Measurements from ENCODE around the gene GARNL3.

Gene GARNL3

DNA sequence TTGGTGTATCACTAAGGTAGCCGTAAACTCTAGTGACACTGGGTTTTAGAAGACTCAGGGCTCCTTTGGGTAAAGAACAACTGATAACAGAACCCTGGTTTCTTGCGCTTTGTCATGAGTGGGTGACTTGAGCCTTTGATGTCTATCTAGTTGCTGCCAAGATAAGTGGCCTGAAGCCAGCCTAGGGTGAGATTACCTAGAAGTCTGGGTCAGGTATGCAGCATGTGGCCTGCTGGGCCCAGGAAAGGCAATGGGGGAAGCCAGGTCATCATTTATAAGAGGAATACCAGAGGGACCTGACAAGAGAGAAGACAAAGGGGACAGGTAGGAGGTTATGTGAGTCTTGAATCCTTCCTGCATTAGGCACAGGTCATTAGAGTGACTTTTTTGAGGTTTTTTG is 23.2 kb upstream of the GARNL3 start:
- DNase-seq: no peak

DNA sequence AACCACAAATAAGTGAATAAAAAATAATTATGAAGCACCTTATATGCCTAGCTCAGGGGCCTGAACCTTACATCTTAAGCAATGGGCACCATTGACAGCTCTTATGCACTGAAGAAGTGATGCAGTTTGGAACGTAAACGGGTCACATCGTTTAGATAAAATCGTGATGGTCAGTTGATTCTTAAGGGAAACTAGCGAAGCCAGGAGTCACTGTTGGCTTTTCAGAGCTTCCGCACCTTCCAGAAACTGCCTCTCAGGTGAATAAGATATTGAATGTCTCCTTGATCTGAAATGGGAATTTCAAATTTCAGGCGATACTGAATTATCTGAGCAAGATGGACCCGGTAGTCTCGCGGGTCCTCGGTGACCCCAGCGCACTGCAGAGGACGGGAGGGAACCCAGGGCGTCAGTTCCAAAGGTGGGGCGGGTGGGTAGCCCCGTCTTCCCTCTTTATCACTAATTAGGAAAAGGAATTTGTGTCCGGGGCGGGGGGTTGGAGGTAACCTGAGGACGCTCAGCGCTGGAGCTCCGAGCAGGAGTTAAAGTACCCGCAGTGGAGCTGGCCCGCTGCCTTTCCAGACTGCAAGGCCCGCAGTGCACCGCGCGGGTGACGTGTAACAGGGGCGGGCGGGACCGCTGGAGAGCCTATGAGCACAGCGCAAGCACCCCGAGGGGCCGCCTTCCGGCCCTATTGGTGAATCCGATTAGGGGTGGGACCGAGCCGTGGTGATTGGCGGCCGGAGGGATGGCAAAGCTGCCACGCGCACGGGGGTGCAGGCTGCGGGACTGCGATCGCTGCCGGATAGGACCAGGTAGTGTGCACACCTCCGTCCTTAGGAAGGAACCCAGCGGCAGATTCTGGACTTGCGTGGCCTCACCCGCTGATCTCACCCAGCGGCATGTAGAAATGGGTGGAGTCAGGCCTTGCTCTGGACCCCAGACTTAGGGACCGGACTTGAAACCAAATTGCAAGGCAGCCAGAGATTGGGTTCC is 19.7 kb upstream of the GARNL3 start:
- DNase-seq: peak; percentile 57

DNA sequence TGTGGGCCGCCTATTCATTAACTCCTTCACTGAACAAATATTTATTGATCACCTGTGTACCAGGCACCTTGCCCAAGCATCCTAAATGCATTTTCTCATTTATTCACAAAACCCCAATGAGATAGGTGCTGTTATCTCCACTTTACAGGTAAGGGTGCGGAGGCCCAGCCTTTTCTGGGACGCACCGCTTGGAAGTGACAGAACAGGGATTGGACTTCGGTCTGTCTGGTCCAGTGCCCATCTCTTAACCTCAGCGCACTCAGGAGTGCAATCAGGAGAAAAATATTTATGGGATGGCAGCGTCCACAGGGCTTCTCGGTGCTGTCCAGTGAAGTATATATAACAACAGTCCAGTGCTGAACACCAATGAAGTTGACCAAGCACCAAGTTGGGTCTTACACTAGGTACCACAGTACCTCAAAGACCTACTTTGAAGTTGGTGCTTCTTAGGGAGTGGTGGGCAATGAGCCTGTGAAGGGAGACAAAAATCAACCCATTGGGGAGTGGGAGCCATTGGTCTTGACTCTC is 18.9 kb upstream of the GARNL3 start:
- no peak for DNase-seq

DNA sequence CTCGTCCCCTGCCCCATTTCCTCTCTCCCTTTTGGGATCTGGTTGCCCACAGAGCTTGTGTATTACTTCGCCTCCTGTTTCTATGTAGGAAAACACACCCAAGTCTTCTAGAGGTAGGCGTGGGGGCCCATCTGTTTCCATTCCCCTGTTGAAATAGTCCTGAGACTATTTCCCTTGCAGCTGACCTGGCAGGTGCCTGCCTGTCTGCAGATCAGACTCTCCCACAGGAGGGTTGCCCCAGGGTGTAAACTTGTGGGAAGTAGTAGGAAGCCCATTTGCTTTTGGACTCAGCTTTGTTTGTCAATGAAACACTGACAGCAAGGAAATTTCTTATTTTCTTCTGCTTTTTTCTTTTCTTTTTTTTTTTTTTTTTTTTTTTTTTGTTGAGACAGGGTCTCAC is 16.3 kb upstream of the GARNL3 start:
- DNase-seq: no peak

DNA sequence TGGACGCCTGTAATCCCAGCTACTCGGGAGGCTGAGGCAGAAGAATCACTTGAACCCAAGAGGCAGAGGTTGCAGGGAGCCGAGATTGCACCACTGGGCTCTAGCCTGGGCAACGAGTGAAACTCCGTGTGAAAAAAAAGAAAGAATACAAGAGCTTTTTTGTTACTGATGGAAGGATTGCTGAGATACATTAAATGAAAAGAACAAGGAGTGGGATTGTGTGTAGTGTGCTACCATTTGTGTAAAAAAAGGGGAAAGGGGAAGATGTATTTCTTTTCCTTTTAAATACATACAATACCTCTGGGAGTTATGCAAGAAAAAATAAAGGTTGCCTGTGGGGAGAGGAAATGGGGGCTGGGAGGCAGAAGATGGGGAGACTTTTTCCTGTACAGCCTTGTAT is 14.7 kb upstream of the GARNL3 start:
- DNase-seq: no peak

DNA sequence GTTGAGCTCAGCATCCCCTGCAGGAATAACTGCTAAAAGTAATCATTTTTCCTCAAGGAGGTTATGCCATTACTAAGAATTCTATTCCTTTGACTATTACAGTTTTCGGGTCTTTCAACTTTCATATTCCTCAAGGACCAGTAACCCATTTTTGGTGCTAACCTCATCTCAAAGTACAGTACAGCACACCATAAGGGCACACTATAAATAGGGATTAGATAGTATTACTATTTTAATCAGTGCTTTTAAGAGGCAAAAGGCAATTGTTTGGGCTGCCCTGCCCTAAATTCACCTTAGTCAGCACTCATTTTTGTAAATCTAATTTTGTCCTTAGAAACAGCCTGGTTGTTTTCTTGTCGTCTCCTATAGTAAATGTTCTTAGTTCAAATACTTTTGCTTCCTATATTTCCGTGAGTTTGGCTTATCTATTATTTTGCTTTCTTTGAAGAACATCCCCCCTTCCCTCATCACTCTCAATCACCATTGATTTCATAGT is 13.6 kb upstream of the GARNL3 start:
- DNase-seq: no peak

DNA sequence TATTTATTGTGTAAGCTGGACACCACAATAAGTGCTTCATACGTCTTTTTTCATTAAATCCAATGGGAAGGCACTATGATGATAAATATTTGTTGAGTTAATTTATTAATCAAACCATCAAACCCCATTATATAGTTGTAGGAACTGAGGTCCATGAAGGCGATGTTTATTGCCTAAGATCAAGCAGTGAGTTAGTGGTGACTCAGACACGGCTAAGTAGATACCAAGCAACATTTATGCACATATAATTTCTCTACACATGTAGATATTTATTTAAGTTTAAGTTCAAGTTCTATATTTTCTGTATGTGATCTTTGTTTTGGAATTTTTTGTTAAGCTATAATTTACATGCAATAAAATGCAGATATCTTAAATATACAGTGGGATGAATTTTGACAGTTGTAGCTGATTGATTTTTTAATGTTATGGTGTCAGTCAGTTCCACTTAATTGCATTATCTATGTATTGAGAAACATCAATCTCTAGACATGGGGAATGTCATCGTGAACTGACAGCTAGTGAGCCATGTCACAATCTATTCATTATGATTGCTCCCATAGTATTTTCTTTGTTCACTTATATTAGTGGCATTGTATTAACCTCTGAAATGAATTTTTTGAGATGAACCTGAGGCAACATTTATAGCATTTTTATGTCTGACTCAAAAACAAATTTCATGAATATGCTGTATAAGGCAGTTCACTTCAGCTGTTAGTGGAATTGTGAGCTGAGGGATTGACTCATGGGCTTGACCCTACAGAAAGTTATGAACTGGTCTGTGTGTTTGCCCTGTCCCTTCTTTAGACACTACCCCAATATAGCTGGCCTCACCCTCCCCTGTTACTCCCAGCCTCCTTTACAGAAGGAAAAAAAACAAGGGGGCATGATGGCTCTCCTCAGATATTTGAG is 11.9 kb upstream of the GARNL3 start:
- DNase-seq: no peak

DNA sequence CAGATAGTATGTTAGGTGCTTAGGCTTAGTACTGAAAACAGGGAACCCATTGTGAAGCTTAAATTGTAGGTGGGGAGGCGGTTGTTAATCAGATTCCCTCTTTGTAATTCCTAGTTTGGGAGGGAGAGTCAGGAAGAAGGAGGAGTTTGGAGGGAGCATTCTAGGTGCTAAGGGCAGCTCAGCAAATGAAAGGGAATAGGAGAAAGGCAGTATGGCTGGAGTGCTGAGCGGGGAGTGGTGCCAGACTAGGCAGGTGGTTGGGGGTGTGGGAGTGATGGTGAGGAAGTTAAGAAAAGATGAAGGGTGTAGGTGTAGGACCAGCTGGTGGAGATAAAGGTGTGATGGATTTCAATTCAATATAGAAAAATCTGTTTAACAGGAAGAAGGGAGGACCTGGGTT is 11.1 kb upstream of the GARNL3 start:
- no peak for DNase-seq

DNA sequence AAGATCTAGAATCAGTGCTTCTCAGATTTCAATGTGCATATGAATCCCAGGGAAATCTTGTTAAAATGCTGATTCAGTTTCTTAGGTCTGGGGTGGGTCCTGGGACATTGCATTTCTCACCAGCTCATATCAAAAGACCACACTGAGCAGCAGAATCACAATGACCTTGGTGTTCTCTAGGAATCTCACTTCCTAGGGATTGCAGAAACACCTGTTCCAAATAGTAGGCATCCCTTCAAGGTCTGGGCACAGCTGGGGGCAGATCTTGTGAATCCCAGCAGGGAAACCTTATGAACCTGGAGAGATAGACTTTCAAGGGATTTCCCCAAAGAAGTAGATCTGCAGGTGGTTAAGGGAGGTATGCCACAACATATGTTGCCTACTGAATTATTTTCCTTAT is 8.9 kb upstream of the GARNL3 start:
- no peak for DNase-seq

DNA sequence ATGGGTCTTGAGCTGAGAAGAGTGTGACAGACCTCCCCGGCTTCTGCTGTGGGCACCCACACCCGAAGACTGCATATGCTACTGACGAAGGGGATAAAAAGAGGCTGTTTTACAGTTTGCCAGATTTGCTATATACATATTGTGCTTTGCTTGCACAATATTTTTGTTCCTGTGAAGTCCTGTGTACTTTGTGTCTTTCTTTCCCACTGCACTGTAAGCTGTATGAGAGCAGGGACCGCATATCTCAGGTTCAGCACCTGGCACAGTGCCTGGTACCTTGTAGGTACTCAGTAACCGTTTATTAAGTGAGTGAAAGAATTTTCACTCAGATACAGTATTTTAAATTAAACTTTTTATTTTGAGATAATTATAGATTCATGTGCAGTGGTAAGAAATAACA is 8.2 kb upstream of the GARNL3 start:
- no peak for DNase-seq

DNA sequence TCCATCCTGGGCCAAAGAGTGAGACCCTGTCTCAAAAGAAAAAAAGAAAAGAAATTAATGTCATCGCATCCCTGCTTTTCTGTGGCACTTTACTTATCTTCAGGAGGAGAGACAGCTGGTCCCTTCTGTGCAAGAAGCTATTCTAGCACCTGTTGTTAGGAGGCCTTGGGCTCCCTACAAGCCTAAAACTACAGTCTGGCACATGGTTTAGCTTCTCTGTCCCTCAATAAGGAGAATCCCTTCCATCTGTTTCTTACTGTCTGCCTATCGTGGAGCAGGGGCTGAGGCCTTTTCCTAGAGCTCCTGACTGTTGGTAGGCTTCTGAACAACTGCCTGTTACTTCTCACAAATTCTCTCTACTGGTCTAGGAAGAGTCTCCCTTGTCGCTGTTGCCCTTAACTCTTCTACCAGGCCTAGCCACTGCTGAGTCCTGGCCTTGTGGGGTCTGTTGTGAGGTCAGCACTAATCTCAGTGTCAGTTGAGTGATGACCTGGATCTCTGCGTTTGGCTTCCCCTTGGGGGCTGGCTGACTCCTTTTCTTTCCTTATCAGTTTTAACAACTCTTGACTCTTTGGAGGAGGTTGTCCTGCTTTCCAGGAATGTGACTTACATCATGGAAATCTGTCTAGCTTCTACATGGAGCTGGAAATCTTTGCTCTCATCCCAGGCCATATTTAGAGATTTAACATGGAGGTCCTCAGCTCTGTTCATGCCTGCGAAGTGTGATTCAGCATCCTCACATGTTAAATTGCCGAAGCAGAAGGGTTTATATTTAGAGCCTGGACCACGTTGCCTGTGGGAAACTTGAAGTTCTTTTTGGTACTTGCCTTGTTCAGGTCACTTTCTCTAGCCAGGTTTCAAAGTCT is 5.7 kb upstream of the GARNL3 start:
- DNase-seq: no peak

DNA sequence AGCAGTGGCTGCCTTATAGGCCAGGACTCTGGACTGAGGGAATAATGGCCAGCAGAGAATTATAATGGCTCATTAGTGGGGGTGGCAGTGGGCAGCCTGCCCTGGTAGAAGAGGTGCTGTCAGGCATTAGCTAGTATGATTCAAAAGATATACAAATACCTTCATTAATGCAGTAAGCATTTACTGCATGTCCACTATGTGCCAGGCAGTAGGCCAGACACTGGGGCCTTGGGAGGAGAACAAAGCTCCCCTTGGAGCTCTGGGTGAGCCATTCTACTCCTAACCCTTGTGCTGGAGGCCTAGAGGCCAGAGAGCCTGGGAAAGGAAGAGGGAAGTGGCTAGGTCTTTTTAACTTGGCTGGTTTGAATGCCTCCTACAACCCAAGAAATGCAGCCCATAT is 2.0 kb upstream of the GARNL3 start:
- no peak for DNase-seq

DNA sequence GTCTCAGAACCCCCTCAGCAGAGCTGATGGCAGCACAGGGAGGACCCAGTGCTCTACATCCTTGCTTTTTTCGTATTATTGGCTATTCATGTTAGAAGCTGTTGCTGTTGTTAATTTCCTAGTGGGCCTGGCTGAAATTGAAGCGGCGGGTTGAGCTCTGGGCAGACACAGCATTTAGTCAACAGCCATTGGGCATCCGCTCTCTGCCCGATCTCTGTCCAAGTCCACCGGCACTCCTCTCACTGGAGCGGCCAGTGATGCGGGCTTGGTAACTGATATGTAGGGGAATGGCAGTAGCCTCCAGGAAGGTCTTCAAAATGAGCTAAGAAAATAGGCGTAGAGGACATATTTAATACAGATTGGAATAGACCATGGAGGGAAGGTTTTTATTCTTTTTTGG is 1.3 kb upstream of the GARNL3 start:
- no peak for DNase-seq

DNA sequence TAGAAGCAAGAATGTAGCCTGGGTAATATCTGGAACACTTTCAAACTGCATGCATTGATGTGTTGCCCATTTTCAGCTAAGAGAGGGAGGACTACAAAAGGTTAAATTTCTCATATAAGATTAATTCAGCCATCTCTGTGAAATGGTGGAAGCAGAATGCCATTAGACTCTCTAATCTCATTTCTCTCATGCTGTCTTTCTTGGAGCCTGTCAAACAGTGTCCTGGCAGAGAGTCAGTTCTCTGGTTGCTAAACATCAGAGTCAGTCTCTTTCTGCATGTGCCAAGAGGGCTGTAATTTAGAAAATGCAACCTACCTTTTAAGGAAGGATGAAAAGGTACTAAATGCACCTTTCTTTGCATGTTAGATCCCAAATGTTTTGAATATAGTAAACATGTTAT is 910 bp upstream of the GARNL3 start:
- no peak for DNase-seq

DNA sequence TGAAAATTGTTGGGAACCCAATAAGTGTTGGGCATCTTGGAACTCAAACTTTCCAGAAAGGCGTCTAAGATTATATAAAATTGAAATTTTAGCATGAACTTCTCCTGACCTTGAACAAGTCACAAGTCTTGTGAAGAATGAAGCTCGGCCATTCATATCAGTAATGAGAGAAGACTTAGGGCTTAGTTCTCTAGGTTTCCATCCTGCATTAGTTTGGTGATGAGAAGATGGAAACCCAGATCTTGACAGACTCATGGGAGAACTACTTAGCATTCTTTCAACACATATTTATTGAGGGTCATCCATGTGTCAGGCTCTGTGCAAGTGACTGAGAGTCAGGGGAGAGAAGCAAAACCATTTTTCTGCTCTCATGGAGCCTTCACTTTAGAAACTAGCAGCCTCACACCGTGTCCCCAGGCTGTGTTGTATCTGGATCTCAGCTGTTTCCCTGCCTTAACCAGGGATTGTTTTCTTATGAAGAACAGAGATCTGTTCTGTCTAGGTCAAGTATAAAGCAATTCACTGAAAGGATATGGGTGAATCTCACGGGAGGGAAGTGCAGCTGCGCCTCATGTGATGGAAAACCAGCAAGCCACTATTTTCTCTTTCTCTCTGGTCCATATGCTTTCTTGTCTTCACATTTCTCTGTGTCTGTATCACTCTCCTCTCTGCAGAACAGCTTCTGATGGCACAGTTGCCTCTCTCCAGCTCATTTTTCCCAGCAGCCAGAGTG is 3.4 kb downstream of the GARNL3 start:
- no peak for DNase-seq

DNA sequence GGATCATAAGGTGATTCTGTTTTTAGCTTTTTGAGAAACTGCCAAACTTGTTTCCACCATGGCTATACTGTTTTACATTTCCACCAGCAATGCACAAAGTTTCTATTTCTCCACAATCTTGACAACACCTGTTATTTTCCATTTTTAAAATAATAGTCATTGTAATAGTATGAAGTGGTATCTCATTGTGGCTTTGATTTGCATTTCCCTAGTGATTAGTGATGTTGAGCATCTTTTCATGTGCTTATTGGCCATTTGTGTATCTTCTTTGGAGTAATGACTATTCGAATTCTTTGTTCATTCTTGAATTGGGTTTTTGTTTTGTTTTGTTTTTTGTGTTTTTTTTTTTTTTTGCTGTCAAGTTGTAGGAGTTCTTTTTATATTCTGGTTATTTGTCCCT is 4.9 kb downstream of the GARNL3 start:
- no peak for DNase-seq

DNA sequence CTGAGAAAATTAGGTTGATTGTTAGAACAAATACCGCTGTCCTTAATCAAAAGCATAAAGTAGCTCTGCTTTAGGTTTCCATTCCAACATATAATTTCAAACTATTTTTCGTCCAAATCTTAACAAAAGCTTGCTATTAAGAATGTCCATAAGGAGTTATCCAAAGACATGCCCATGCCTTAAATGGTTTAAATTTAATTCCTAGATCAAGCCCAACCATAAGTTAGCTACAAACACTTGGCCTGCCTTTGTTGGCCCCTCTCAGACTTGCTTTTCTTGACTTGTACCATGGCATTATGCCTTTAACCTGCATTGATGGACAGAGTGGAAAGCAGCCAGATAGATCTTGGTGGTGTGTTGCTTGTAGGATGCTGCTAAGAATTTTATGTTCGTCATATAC is 8.8 kb downstream of the GARNL3 start:
- no peak for DNase-seq

DNA sequence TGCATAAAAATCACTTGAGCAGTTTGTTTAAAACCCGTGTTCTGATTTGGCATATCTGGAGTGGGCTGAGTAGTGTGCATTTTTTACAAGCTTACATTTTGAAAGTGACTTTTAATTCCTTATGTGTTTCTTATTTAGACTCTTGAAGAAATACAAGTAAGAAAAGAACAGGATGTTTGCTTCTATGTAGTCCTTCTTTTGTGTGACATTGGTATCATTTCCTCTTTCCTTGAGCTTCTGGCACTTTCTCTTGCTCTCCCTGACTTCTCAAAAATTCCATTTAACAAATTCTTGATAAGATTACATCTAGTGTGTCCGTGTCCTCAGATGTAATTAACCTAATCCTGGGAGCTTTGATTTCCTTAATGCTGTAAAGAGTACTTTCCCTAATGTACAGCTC is 12.5 kb downstream of the GARNL3 start:
- DNase-seq: no peak

DNA sequence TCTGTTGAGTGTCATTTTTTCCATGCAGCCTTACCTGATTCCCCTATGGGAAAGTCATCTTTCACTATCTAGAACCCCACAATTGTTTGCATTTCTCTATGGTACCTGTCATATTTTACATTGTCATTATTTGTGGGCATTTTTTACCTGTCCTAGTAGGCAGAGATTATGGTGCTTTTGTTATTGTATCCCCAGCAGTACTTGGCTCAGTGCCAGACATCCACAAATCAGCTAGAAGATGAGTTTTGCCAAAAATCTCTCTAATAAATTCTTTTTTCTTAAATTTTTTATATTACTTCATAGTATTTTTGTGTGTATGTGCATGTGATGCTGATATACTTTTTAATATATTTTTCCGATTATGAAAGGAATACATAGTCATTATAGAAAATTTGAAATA is 13.2 kb downstream of the GARNL3 start:
- no peak for DNase-seq

DNA sequence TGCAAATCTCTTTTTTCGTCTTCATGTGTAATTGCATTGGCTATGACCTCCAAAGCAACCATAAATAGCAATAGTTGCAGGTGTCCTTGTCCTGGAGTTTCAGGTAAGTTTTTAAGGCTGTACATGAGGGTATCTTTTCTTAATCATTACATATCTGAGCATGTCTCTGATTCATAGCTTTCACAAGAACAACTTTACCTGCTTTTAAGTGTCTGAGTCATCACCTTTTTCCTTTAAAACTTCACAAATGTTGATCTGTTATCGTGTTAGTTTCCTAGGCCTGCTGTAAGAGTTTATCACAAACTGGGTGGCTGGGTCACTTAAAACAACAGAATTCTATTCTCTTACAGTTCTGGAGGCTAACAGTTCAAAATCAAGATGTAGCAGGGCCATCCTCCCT is 13.8 kb downstream of the GARNL3 start:
- DNase-seq: no peak

DNA sequence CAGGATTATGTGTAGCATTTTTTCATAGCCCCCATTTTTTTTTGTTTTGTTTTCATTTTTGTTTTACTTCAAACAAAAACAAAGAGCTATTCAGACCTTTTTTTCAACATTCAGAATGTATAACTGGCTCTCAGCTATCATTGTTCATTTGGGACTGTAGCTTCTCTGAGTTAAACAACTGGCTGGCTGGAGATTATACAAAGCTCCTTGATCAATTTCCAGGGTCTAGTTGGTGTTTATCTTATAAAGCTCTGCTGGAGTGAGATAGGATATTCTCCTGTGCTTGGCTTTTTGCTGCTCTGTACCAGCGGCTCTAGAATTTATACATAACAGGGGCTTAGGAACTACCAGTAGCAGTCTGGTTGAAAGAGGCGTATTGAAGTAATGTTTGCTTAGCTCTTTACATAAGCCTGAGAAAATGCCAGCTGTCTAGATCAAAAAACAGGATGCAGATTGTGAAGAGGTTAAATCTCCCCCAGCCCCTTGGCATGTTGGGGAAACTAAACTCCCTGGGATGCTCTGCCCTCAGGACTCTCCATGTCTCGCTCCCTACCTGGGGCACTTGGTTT is 15.2 kb downstream of the GARNL3 start:
- peak; percentile 18 for DNase-seq

All from NCI-H1417 treated with DMSO at 0.1 percent for 48 hours (cell line).